NCI-H2107 (cell line): ENCODE measurements around the gene GADL1.

Source experiments
- DNase-seq: peaks from one replicate; lab custom pipeline; 2025; lab: John Stamatoyannopoulos, UW

The GADL1 gene

DNA sequence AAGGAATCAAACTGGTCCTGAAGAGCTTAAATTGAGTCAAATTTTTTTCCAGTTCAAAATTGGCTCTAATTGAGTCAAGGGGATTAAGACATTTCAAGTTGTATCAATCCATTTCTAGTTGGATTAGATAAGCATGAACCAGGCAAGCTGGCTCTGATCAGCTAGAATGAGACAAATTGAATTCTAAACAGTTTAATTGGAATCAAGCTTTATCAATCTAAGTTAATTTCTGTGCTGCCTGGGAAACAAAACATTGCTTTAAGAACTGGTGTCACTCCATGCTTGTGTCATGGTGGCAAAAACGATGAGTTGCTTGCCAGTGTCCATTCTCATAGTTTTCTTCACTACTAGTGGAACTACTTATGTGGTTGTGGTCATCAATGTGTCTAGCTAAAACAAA is 171.2 kb downstream of the GADL1 start:
- DNase-seq: no peak

DNA sequence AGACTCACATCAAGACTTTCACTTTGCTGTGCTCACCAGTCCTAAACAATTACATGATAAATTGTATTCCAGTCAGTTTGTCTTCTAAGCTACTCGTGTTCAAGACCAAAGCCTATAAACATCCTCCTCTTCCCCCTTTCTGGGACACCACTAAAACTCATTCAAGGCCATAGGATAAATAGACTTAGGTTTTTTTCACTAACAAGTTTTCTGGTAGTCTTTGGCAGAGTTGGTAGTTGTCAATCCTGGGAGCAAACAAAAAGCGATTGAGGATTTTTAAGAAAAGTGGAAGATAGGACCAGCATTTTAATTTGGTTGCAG is 173.2 kb downstream of the GADL1 start:
- no peak for DNase-seq

DNA sequence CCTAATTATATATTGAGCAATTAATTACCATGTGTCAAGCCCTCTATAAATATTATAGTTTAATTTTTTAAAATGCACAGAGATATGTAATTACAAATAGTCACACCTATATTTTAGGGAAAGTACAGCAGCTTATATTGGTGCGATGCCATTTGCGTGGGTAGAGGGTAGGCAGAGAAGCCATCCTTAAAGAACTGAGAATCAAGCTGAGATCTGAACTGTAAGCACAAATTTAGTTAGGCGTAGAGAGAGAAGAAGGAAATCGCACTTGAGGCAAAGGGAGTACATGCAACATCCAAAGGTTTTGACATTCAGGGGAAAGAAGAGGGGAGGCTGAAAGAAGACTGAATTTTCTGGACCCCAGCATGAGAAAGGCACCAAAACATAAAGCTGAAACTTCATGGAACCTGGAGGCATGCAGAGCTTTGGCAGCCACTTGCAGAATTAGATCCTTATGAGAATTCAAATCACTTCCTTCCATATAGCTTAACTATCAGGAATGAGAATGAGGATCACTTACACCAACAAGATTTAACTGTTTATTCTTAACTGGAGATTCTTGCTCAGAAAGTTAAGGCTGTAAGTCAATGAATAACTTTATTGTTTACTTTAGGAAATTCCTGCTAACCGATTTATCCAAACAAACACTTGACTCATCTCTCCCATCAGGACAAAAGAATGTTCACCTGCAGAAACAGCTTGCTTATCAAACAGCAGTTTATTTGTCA is 173.7 kb downstream of the GADL1 start:
- DNase-seq: no peak

DNA sequence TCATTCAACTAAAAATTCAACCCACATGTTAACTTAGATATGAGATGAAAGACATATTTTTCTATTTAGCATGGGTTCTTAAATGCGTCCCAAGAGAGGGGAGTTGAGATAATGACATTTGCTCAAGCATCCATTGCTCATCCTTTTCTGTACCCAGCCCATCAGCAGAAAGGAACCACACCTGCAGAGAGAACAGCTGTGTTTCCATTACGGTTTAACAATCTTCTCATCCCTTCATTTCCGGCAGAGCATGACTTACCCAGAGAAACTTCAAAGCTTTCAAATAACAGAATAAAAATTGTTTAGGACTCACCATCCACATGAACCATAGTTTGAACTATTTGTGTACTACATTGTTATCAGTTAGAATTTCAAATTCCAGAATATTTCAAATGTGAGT is 174.9 kb downstream of the GADL1 start:
- DNase-seq: no peak

DNA sequence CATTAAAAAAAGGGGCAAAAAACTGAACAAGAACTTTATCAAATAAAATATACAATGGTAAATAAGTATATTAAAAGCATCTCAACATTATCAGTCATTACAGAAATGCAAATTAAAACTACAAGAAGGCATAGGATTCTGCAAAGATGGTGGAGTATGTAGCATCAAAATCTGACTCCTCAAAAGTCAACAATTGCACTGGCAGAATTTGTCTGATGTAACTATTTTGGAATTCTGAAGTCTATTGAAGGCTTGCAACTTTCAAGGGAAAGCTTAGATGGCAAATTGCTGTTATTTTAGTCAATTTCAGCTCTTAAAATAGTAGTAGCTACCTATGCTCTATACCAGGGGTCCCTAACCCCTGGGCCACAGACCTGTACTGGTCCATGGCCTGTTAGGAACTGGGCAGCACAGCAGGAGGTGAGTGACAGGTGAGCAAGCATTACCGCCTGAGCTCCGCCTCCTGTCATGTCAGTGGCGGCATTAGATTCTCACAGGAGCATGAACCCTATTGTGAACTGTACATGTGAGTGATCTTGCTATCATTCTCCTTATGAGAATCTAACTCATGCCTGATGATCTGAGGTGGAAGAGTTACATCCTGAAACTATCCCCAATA is 180.5 kb downstream of the GADL1 start:
- DNase-seq: no peak

DNA sequence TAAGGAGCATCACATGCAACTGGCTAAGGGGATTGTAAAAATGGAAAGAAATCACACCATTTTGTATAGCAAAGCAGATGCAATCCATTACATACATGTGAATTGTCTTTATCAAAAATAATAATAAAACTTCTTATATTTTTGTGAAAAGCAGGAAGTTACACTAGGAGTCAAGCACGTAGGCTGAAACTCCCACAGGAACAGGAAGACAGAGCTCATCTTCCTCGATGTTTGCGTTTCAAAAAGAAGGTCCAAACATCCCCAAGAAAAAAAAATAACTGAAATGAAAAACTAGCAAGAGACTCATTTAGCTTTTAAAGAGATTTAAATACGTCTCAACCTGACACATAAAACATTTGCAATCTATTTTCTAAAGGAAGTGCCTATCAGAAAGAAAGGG is 181.5 kb downstream of the GADL1 start:
- DNase-seq: no peak

DNA sequence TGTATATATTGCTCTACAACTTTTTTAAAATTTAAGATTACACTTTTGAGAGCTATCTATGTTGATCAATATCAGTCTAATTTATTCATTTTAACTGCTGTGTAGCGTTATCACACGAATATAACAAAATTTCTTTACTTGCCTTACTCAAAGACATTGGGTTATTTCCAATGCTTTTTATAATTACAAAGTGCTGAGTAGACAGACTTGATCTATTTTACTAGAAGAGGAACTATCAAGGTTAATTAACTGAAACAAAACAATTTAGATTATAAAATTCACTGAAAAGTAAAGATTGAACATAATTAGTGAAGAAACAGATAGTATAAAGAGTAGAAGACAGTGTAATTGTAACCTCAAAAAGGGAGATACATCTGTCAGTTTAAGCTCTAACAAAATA is 182.6 kb downstream of the GADL1 start:
- DNase-seq: no peak

DNA sequence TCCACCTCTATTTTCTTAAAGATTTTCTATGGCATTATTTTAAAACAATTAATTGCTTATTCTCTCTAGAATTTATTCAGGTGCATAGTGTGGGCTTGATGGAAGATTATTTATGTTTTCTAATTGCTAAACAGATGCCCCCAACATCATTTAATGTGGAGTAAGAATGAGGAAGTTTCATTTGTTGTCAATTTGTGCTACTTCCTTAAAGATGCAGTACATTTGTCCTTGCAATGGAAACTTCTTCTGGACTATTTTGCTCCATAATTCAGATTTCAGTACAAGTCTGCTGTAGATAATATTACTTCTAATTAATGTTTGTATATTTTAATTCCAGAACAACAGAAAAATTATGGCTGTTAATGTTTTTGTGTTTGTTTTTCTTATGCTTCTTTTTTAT is 183.3 kb downstream of the GADL1 start:
- no peak for DNase-seq

DNA sequence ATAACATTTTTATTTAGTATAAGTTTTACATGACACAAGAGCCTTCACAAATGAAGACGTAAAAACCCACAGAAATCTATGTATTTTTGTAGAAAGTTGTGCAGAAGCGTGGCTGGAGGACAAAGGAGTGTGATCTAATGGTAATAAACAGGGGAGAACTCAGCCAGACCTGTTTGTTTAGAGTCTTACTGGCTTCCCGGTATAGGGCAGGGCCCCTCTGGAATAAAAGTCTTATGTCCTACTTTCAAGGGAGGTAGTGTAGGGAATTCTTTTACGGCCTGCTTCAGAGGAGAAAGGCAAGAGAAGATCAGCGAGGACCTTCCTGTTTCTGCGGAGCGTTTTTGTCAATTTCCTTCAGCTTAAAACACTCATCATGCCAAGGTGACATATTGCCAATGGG is 184.4 kb downstream of the GADL1 start:
- no peak for DNase-seq

DNA sequence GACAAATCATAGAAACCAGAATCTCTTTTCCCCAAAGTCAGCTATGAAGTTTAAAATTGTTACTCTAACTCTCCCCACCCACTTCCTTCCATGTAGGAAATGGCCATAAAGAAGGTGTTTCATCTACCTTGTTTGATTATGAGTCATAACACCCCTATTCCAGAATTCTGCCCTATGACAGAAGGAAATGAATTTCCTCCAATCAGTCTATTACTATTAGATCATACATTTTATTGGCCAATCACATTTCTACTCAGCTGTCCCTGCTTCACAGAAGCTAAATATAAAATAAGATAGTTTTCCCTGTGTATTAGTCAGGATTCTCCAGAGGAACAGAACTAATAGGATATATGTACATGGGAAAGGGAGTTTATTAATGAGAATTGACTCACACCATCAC is 186.0 kb downstream of the GADL1 start:
- DNase-seq: no peak

DNA sequence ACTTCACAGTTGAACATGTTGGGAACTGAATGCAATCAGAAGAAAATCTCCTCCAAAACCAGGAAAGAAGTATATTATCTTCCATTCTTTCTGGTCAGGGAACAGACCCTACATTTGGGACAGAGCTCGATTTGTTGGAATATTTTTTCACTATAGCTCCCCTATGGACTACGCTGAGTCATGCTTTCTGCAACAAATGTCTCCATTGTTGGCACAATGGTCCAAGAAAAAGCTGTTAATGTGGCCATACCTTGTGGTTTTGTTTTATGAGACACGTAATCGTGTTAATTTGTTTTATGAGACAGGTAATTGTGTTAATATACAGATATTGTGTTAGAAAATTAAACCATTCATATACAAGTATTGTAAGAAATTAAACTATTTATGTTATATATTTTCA is 186.6 kb downstream of the GADL1 start:
- no peak for DNase-seq

DNA sequence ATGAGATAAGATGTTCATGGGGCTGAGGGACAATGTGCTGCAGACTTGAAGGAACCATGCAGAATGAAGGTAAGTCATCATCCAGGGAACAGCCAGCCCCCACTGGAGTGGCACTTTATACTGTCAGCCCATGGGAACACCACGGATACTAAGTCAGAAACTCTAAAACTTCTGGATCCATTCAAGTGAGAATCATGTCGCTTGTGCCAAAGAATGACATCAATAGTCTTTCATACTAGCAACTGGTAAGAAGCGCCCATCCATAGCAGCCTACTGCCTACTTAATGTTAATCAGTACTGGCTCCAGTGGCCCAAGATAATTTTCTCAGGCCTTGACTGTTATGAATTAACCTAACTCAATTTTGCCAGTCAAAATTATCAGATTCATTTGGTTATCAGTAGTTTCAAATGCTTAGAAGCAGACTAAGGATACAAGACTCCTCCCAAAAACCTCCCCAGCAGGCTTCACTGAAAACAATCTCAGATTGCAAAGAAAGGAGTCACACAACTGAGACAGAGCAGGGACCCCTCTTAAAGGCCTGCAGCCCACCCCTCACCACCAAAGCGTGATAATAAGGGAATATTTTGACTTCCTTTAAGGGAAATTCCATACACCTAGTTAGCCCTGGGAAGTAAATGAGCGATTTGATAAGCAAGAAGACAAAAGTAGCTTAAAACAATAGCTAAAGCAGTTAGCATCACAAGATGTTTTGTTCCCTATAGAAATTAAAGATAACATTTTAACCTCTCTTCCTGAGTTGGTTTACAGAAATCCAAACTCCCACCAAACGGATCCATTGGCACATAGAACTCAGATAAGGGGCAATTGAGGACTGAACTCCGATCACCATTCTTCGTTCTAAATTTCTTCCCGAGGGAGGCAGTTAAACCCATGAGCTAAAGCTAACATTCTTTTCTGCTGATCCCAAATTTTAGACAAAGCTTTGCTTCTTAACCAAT is 189.2 kb downstream of the GADL1 start:
- no peak for DNase-seq

DNA sequence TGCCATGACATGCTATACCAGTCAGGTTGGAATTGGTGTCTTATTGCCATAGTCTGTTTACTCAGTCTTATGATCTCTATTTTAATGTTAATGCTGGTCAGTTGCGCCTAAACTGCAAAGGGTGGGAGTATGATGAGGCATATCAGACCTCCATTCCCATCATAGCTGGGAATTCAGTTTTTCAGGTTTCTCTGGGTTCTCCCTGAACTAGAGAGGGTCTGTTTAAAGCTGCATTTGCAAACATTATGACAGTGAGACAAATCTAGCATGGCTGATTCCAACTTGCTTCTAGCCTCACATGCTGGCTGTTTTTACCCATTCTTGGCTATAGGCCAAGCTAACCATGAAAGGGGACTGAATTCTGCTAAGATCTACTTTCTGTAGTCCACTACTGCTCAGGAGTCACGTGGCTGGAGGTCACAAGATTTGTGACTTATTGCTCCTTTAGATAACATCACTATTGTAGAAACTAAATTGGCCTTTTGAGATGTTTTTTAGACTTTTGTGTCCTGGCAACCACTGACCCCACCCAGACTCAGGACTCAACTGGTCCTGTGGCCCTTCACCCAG is 191.5 kb downstream of the GADL1 start:
- DNase-seq: no peak

DNA sequence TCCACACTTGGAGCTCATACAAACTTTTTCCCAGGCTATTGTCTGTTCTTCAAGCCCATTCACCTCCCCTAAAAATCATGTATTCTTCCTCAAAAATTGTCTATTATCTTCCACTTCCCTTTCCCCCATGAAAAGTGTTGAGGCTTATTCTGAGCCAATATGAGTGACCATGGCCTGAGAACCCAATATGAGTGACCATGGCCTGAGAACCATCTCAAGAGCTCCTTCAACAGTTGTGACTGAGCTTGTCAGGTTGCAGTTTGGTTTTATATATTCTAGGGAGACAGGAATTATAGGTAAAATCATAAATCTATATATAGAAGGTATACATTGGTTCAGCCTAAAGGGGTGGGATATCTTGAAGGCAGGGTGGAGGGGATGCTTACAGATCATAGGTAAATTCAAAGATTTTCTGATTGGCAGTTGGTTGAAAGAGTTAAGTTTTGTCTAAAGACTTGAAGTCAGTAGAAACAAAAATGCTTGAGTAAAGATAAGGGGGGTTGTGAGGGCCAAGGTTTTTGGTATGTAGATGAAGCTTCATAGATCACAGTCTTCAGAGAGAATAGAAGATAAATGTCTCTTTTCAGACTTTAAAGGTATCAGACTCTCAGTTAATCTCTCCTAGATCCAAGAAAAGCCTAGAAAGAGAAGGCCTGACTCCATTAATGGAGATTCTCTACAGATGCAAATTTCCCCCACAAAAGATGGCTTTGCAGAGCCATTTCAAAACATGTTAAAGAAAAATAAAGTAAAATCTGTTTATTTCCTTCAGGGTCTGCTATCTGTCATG is 192.2 kb downstream of the GADL1 start:
- DNase-seq: no peak

DNA sequence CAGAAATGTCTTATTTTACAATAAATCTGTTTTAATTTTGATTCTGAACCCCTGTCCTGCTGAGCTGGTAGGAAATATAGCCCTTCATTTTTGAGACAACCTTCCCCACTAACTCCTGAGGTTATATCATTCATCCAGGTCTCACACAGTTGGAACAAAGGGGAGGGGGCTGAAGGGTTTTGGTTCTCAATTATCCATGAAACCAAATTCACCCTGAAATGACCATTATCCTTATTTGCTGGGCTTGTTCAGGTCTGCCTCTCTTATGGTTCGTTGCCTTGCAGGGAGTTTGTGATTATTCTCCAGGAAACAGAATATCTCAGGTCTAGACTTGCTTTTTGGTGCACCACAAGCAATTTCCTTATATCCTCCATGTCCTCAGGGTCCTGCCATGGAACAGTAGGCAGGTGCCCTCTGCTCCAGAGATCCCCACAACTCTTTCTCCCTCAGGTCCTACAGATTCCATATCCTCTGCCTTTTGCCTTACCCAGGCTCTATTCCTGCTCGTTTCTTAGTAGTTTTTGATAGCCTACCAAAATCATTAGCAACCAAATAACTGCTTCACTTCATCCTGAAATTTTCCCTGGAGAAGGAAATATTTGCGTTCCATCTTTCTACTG is 193.6 kb downstream of the GADL1 start:
- no peak for DNase-seq

DNA sequence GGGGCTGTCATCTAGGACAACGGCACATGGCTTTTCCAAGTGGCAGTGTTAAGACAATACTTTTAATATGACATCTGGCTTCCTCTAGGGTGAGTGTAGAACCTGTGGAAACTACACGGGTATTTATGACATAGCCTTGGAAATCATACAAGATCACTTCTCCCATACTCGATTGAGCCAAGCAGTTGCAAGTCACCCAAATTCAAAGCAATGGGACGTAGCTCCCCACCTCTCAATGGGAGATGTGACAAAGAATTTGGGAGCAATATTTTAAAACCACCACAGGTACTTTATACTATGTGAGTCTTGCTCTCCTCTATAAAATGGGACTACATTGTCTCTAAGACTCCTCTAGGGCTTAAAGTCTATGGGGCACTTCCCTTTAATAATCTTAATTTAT is 194.5 kb downstream of the GADL1 start:
- no peak for DNase-seq

DNA sequence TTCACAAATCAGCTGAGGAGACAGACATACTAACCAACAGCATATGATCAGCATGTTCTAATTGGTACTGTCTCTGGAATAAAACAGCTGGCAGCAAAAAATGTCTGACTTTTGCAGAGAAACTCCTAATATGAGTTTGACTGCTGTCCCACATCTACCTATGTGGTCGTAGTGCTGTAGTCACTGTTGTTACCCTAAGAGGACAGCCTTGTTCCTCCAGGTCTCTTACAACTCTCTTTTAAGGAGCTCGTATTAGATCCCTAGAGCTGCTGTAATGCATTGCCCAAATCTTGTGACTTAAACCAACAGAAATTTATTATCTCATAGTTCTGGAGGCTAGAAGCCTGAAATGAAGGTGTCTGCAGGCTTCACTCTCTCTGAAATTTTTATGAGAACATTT is 195.9 kb downstream of the GADL1 start:
- DNase-seq: no peak

DNA sequence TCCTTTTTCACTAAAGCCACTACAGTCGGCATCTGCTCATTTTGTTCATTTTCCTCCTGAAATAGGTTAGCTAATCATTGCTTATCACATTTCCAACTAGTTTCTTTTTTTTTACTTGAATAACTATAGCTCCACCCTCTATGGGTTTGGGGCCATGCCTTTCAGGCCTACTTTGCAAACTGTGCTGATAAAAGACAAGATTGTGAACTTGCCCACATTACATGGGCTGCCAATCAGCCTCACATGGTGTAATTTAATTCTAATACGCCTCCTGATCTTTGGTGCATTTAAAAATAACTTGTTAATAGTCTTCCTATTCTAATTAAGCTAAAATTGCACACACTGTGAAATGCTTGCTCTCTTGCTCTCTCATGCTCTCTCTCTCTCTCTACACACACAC is 197.6 kb downstream of the GADL1 start:
- no peak for DNase-seq

DNA sequence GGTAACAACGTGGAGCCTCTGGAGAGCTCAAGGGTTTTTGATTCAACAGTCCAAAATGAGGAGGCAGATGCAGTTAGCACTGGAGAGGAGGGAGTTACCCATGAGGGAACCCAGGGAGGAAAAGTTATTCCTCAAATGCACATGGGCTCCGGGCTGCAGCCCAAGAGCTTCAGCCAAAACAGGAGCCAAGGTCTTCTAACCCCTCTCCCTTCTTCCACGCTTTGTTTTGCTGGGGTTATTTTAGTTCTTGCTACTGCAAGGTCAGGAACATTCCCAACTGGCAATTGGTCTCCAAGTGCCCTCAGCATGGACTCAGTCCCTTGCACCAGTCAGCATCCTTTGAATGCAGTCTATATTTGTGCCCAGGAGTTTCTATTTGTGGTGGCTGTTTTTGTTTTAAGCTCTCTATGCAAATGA is 198.1 kb downstream of the GADL1 start:
- no peak for DNase-seq

DNA sequence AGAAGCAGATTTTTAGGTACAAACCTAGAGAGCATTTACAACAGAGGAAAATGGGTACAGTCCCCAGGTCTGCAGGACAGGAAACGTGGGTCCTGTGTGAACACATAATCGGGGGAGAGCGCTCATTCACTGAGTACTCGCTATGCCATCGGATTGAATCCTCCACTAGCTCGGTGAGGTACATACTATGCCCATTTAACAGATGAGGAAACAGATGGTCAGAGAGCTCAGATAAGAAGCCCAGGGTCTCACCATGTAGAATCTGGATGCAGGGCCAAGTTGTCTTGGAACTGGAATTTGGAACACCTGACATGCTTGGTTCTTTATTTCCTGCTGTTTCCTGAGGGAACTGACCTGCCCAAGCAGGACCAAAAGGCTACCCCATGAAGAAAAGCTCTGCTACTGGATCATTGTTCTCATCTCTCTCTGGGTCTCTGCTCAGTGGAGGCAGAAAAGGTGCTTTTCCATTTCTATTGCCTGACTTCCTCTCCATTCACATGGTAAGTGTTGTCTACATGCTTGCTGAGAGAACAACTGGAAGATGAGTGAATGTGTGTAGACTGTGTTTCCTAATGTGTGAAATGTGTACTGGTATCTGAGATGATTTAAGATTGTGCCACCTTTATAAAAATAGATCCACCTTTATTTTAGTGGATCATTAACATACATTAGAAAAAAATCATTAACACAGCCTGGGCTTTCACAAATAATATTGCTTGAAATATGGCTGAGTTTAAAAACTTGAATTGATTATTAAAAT is 199.0 kb downstream of the GADL1 start:
- DNase-seq: no peak

DNA sequence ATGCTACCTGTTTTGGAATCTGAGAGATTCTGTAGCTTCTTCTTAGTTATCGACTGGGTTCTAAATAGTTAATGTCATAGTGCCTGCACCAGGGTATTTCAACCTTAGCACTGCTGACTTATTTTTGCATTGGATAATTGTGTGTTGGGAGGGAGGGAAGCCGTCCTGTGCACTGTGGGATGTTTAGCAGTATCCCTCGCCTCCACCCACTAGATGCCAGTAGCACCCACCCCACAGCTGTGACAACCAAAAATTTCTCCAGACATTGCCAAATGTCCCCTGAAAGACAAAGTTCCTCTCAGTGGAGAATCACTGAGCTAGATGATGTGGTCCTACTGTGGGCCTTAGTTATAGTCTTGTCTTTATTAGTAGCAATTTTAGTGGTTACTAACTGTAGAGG is 199.8 kb downstream of the GADL1 start:
- no peak for DNase-seq
